Hippocampal formation (tissue), 2 donors: ENCODE measurements around the gene ESPNL.
"Not testable (repeated sequence)": the region's sequence is repeated elsewhere in the genome, so short reads cannot be mapped to it uniquely, and the experiment has no call there.

Experiments
- DNase-seq, 2 donors: peaks; one replicate each; lab custom pipeline; 2025; lab: John Stamatoyannopoulos, UW

The ESPNL gene

GRCh38 chr2:238115709-238116108 is 15.6 kb downstream of the ESPNL start:
- DNase-seq: not testable (repeated sequence)

- DNase-seq: no peak
These were observed 16.4 kb downstream of the ESPNL start for GRCh38 chr2:238116298-238117198.

GRCh38 chr2:238117199-238118154 is 17.3 kb downstream of the ESPNL start:
- DNase-seq: no peak

- DNase-seq: no peak
These were observed 19.8 kb downstream of the ESPNL start for GRCh38 chr2:238119756-238120462.

GRCh38 chr2:238120463-238121298 is 20.5 kb downstream of the ESPNL start:
- no peak for DNase-seq

GRCh38 chr2:238121511-238122286 is 21.6 kb downstream of the ESPNL start:
- no peak for DNase-seq

- no peak for DNase-seq
These were observed 22.4 kb downstream of the ESPNL start for GRCh38 chr2:238122287-238123217.

GRCh38 chr2:238123218-238123971 is 23.3 kb downstream of the ESPNL start:
- DNase-seq: no peak

- no peak for DNase-seq
These were observed 23.9 kb downstream of the ESPNL start for GRCh38 chr2:238123991-238124470.

- no peak for DNase-seq
These were observed 24.5 kb downstream of the ESPNL start for GRCh38 chr2:238124488-238125126.

- DNase-seq: no peak
These were observed 25.2 kb downstream of the ESPNL start for GRCh38 chr2:238125127-238125885.

GRCh38 chr2:238126338-238126737 is 26.2 kb downstream of the ESPNL start:
- no peak for DNase-seq

GRCh38 chr2:238126775-238127164 is 26.6 kb downstream of the ESPNL start:
- DNase-seq: no peak

- DNase-seq: no peak
These were observed 27.3 kb downstream of the ESPNL start for GRCh38 chr2:238127165-238128060.

GRCh38 chr2:238128061-238128440 is 27.9 kb downstream of the ESPNL start:
- no peak for DNase-seq

GRCh38 chr2:238128534-238129001 is 28.4 kb downstream of the ESPNL start:
- no peak for DNase-seq
